ENCODE measurements around the gene PPARGC1A. TPM values are rescaled to one million over a fixed set of nuclear protein-coding genes. Genes with fewer than 3 reads are reported as not detected.

PPARGC1A gene
- total and polyA plus RNA-seq, 2 donors (not counting 1 experiment from before 2014, with no cell fraction given): not detected

DNA sequence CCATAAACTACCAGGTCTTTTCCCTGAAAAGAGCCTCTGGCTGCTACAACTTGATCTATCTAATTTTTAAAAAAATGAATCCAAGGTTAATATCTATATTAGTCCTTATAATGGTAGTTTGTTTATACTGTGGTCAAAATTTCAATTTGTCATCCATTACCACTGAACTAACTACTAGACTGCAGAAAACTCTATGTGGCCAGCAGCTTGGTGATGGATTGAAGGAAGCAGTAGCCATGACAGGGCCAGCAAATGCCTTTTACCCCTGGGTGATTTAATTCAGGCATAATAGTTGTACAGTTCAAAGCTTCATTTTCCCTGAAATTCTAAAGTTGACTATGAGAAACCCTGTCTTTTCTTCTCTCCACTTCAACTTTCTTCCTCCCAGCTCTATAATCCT, 30.4 kb upstream of the PPARGC1A start:
- Histone ChIP-seq H3K4me1 (ENCODE audit: control insufficient read depth in 2 of 2, insufficient read depth in 2 of 2, low read length in 2 of 2) (no peaks in the 10 kb centered on the region), H3K4me3 (ENCODE audit: control extremely low read depth in 1 of 5, extremely low read depth in 1 of 5, insufficient read depth in 1 of 5, low read depth in 2 of 5, low read length in 4 of 5) (no peak overlapping the region), H4K20me1 (ENCODE audit: control insufficient read depth, insufficient read depth, low read length, poor library complexity, severe bottlenecking) (no peaks in the 10 kb centered on the region), H3K9me3 (ENCODE audit: control extremely low read depth in 1 of 3, control insufficient read depth in 2 of 3, insufficient read depth in 1 of 3, low read length in 2 of 3) (peaks cover 0 to 3% (median 0%) of the 10 kb centered on the region in 3 donors), H3K27ac (ENCODE audit: low read length in 2 of 2) (no peak overlapping the region), H2AFZ (ENCODE audit: insufficient read depth, low read depth, low read length, poor library complexity, severe bottlenecking) (no peak overlapping the region), H3K4me2 (replicated peaks; ENCODE audit: low read depth, low read length, poor library complexity, severe bottlenecking) (no peak overlapping the region), H3K79me2 (ENCODE audit: control insufficient read depth, insufficient read depth, low read length) (no peaks in the 10 kb centered on the region), H3K36me3 (replicated peaks in 1 of 2; ENCODE audit: control extremely low read depth in 1 of 2, control insufficient read depth in 1 of 2, extremely low read depth in 1 of 2, insufficient read depth in 2 of 2, low read length in 1 of 2) (no peaks in the 10 kb centered on the region), H3K9ac (ENCODE audit: low read length) (no peak overlapping the region), H3K27me3 (replicated peaks in 1 of 4; ENCODE audit: control extremely low read depth in 1 of 4, control insufficient read depth in 3 of 4, insufficient read depth in 4 of 4, low read length in 3 of 4) (no peaks in the 10 kb centered on the region)
- DNase-seq: no peak
- no peaks in the 10 kb centered on the region for H3K4me1 Mint-ChIP-seq
- ChIA-PET CTCF (no interaction called here), POLR2A (no interaction called here)
- ATAC-seq (ENCODE audit: low read depth): no peak
- H3K4me3 Mint-ChIP-seq: no peak overlapping the region
- TF ChIP-seq CTCF (IDR thresholded peaks at IDR 0.05) (no peak), EZH2 (IDR thresholded peaks at IDR 0.05; ENCODE audit: borderline replicate concordance, insufficient read depth, low read depth, low read length, poor library complexity, severe bottlenecking) (no peak)
- H3K27ac Mint-ChIP-seq: no peak overlapping the region
- intact Hi-C loops (cut with micrococcal nuclease): no loop called here
- H3K9me3 Mint-ChIP-seq (ENCODE audit: insufficient read depth): no peaks in the 10 kb centered on the region
- no peaks in the 10 kb centered on the region for H3K27me3 Mint-ChIP-seq

DNA sequence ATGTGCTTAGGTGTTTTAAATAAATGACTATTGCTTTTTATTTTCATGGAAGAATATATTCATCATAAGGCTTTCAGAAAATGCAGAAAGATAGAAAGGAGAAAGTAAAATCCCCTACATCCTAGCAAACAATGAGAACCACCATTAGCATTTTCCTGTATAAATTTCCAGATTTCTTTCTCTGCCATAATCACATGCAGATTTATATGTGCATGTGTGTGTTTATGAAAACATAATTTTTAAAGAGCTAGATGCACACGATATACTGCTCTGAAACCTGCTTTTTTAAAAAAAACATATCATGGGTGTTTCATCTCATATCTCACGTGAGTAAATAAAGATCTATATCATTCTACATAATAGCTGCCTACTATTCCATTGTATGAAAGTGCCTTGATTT, 26.4 kb upstream of the PPARGC1A start:
- Histone ChIP-seq H3K36me3 (replicated peaks in 1 of 2; ENCODE audit: control extremely low read depth in 1 of 2, control insufficient read depth in 1 of 2, extremely low read depth in 1 of 2, insufficient read depth in 2 of 2, low read length in 1 of 2) (no peaks in the 10 kb centered on the region), H3K4me1 (ENCODE audit: control insufficient read depth in 2 of 2, insufficient read depth in 2 of 2, low read length in 2 of 2) (no peaks in the 10 kb centered on the region), H3K27me3 (replicated peaks in 1 of 4; ENCODE audit: control extremely low read depth in 1 of 4, control insufficient read depth in 3 of 4, insufficient read depth in 4 of 4, low read length in 3 of 4) (no peaks in the 10 kb centered on the region), H2AFZ (ENCODE audit: insufficient read depth, low read depth, low read length, poor library complexity, severe bottlenecking) (no peak overlapping the region), H3K9ac (ENCODE audit: low read length) (no peak overlapping the region), H3K79me2 (ENCODE audit: control insufficient read depth, insufficient read depth, low read length) (no peaks in the 10 kb centered on the region), H3K27ac (ENCODE audit: low read length in 2 of 2) (no peak overlapping the region), H3K4me2 (replicated peaks; ENCODE audit: low read depth, low read length, poor library complexity, severe bottlenecking) (no peak overlapping the region), H4K20me1 (ENCODE audit: control insufficient read depth, insufficient read depth, low read length, poor library complexity, severe bottlenecking) (no peaks in the 10 kb centered on the region), H3K9me3 (ENCODE audit: control extremely low read depth in 1 of 3, control insufficient read depth in 2 of 3, insufficient read depth in 1 of 3, low read length in 2 of 3) (peaks cover 0 to 3% (median 0%) of the 10 kb centered on the region in 3 donors), H3K4me3 (ENCODE audit: control extremely low read depth in 1 of 5, extremely low read depth in 1 of 5, insufficient read depth in 1 of 5, low read depth in 2 of 5, low read length in 4 of 5) (no peak overlapping the region)
- H3K27ac Mint-ChIP-seq: no peak overlapping the region
- ChIA-PET CTCF (no interaction called here), POLR2A (no interaction called here)
- no CpG with 5 or more reads among the region's 2 CpGs for WGBS (ENCODE audit: insufficient coverage)
- intact Hi-C loops (cut with micrococcal nuclease): no loop called here
- DNase-seq (no peak), ATAC-seq (ENCODE audit: low read depth) (no peak)
- H3K4me1 Mint-ChIP-seq: no peaks in the 10 kb centered on the region
- H3K4me3 Mint-ChIP-seq: no peak overlapping the region
- TF ChIP-seq CTCF (IDR thresholded peaks at IDR 0.05) (no peak), EZH2 (IDR thresholded peaks at IDR 0.05; ENCODE audit: borderline replicate concordance, insufficient read depth, low read depth, low read length, poor library complexity, severe bottlenecking) (no peak)
- no peaks in the 10 kb centered on the region for H3K27me3 Mint-ChIP-seq
- H3K9me3 Mint-ChIP-seq (ENCODE audit: insufficient read depth): no peaks in the 10 kb centered on the region

All from B cell (primary cell).